Measurements from ENCODE around the gene SESTD1.

The SESTD1 gene

DNA sequence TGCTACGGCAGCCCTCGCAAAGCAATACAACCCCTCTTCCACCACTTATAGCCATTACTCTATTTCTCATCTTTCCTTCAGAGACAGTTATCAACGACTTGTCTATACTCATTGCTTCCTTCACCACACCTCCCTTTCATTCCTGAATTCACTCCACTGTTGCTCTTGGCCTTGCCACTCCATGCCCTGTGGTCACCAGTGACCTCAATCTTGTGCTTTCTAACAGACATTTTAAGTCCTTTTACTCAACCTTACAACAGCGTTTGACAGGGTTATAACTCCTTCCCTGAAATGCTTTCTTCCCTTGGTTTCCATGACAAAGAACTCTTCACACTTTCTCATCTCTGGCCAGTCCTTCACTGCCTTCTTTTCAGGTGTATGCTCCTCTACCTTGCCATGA, 124.1 kb downstream of the SESTD1 start:
- H3K4me3 ChIP-seq (ENCODE audit: low read depth, low read length) = no peak overlapping the region
- TF ChIP-seq, protein P1, sequence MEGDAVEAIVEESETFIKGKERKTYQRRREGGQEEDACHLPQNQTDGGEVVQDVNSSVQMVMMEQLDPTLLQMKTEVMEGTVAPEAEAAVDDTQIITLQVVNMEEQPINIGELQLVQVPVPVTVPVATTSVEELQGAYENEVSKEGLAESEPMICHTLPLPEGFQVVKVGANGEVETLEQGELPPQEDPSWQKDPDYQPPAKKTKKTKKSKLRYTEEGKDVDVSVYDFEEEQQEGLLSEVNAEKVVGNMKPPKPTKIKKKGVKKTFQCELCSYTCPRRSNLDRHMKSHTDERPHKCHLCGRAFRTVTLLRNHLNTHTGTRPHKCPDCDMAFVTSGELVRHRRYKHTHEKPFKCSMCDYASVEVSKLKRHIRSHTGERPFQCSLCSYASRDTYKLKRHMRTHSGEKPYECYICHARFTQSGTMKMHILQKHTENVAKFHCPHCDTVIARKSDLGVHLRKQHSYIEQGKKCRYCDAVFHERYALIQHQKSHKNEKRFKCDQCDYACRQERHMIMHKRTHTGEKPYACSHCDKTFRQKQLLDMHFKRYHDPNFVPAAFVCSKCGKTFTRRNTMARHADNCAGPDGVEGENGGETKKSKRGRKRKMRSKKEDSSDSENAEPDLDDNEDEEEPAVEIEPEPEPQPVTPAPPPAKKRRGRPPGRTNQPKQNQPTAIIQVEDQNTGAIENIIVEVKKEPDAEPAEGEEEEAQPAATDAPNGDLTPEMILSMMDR (IDR thresholded peaks at IDR 0.05; ENCODE audit: control insufficient read depth, extremely low read depth, insufficient read depth) = no peak
- DNase-seq (ENCODE audit: low read depth) = no peak

- no peak for DNase-seq (ENCODE audit: low read depth)
- no peak overlapping the region for H3K4me3 ChIP-seq (ENCODE audit: low read depth, low read length)
- TF ChIP-seq, protein P1 (IDR thresholded peaks at IDR 0.05; ENCODE audit: control insufficient read depth, extremely low read depth, insufficient read depth) = no peak
Observed at GRCh38 chr2:179139506-179139905, 125.1 kb downstream of the SESTD1 start.

DNA sequence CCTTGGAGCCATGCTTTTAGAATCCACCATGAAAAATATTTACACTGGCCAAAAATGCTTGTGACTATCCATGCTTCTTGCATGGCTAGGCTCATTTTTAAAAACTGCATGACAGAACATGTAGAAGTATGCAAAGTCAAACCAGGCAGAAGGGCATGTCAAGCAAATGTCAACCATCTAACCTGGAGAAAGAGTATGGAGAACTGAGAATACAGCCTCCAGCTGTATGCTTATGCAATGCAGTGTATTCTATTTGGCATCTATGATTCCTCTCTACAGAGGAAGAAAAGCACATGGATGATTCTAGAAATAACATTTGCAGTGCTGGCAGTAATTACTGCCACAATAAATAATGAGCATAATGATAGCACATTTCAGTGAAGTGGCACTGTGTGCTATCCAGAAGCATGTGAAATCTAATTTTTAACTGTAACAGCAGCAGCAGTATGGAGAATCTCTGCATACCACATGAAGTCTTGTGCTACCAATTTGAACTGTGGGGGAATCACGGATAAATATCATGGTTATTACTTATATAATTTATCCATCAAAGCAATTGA, 127.4 kb downstream of the SESTD1 start:
- no peak overlapping the region for H3K4me3 ChIP-seq (ENCODE audit: low read depth, low read length)
- DNase-seq (ENCODE audit: low read depth) = no peak
- TF ChIP-seq, protein P1 (IDR thresholded peaks at IDR 0.05; ENCODE audit: control insufficient read depth, extremely low read depth, insufficient read depth) = no peak

DNA sequence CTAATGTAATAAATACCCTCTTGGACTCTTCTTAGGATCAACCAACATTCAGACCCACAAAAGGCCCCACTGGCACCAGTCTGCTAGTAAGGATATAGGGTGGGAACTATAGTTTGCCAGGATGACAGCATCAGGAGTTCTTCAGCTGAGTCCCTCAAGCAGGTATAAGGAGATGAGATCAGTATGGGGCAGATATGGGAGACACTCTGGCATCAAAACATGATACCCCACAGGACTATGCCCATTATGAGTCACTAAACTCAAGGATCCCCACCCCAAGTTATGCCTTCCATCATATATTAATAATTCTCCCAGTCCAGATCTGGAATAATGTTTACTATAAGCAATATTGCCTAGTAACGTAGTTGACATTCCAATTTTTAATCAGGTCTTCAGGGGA, 131.6 kb downstream of the SESTD1 start:
- no peak overlapping the region for H3K4me3 ChIP-seq (ENCODE audit: low read depth, low read length)
- TF ChIP-seq, protein P1 (IDR thresholded peaks at IDR 0.05; ENCODE audit: control insufficient read depth, extremely low read depth, insufficient read depth) = no peak
- no peak for DNase-seq (ENCODE audit: low read depth)

GRCh38 chr2:179132076-179132475, 132.6 kb downstream of the SESTD1 start:
- TF ChIP-seq, protein P1 (IDR thresholded peaks at IDR 0.05; ENCODE audit: control insufficient read depth, extremely low read depth, insufficient read depth) = no peak
- H3K4me3 ChIP-seq (ENCODE audit: low read depth, low read length) = no peak overlapping the region
- no peak for DNase-seq (ENCODE audit: low read depth)

DNA sequence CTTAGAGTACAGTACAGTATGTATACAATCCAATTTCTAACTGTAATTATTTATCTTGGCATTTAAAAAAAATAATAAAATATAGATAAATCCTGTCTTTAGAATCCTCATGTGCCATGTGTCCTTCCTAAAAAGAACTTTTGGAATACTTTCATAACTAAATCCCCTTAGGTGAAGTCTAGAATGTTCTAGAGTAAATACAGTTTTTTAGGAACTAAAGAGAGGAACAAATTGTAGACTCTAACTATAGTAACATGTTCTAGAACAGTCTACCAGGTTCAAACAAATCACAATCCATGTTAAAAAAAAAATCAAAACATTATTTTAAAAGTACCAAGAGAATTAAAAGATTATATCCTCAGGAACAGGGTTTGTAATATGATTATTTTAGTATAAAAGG, 134.1 kb downstream of the SESTD1 start:
- TF ChIP-seq, protein P1 (IDR thresholded peaks at IDR 0.05; ENCODE audit: control insufficient read depth, extremely low read depth, insufficient read depth) = no peak
- no peak for DNase-seq (ENCODE audit: low read depth)
- H3K4me3 ChIP-seq (ENCODE audit: low read depth, low read length) = no peak overlapping the region

GRCh38 chr2:179129574-179130238, 134.9 kb downstream of the SESTD1 start:
- DNase-seq (ENCODE audit: low read depth) = no peak
- no peak overlapping the region for H3K4me3 ChIP-seq (ENCODE audit: low read depth, low read length)

More at GRCh38 chr2:179129574-179130238, 134.9 kb downstream of the SESTD1 start:
- TF ChIP-seq, protein P1 (IDR thresholded peaks at IDR 0.05; ENCODE audit: control insufficient read depth, extremely low read depth, insufficient read depth) = peak; percentile 57
